ENCODE data around the gene UTP25.

- no peak for TF ChIP-seq CTCF (IDR thresholded peaks at IDR 0.05 in 4 of 5, conservative IDR thresholded peaks at IDR 0.05 in 1 of 5)
- TF ChIP-seq POLR2A (IDR thresholded peaks at IDR 0.05): no peak
Observed at GRCh38 chr1:209785592-209785991, 42.2 kb upstream of the UTP25 start.
